Thoracic aorta (tissue), 2 donors: ENCODE data around the gene SLC5A8. TPM values are rescaled to one million over a fixed set of nuclear protein-coding genes. Genes with fewer than 3 reads are reported as not detected.

ENCODE experiments used
- ATAC-seq: fragments of 150-250 bp; one replicate; pipeline ENCODE4 v1.8.0; 2017; ENCODE audit warnings: low read depth; ENCODE audit not compliant: insufficient number of reproducible peaks, low FRiP score
- DNase-seq: peaks from one replicate; pipeline ENCODE4 v3.0.0-alpha.2; 2020; ENCODE audit warnings: low spot score
- H3K27ac ChIP-seq, 2 donors: fragments of 200-600 bp; sonication (generic); 1 replicate in 1 of 2; 2 replicates in 1 of 2; pipeline ENCODE4 v1.5.1; 2016; ENCODE audit warnings: mild to moderate bottlenecking in 2 of 2, moderate library complexity in 2 of 2
- H3K27me3 ChIP-seq: fragments of 200-600 bp; sonication (generic); replicated peaks from 2 replicates; pipeline ENCODE4 v1.6.0; 2016; ENCODE audit warnings: mild to moderate bottlenecking; ENCODE audit not compliant: insufficient read depth
- H3K36me3 ChIP-seq: fragments of 200-600 bp; sonication (generic); one replicate; pipeline ENCODE4 v1.5.1; 2016
- H3K4me1 ChIP-seq, 2 donors: fragments of 200-600 bp; sonication (generic); 1 replicate in 1 of 2; 2 replicates in 1 of 2; pipeline versions ENCODE4 v1.5.1 to v1.6.0; 2016; ENCODE audit warnings: low read depth in 2 of 2, mild to moderate bottlenecking in 1 of 2; ENCODE audit not compliant: control insufficient read depth in 1 of 2
- H3K4me3 ChIP-seq: fragments of 200-600 bp; sonication (generic); 2 replicates; pipeline ENCODE4 v1.5.1; 2016; ENCODE audit warnings: mild to moderate bottlenecking
- H3K9me3 ChIP-seq: fragments of 200-600 bp; sonication (generic); 2 replicates; pipeline ENCODE4 v1.5.1; 2016
- CTCF ChIP-seq: fragments of 200-600 bp; sonication (generic); IDR thresholded peaks from one replicate; pipeline ENCODE4 v1.5.1; 2019; ENCODE audit warnings: antibody characterized with exemption
- total RNA-seq, 2 donors: library from RNA; depleted of rRNA; stranded (reverse); fragments of >200 nt; gene quantifications; one replicate each; pipeline versions ENCODE4 v1.1.0 to v1.2.3, GENCODE V29; 2016

The SLC5A8 gene
- total RNA-seq, 2 donors from 2014 or later, result not detected

- DNase-seq (no peak), ATAC-seq (no peak)
- no peak for TF ChIP-seq CTCF
- no peaks in the 10 kb centered on the region for H3K4me1 ChIP-seq
- H3K27me3 ChIP-seq, result no peaks in the 10 kb centered on the region
- H3K4me3 ChIP-seq, result no peak overlapping the region
- no peaks in the 10 kb centered on the region for H3K36me3 ChIP-seq
- no peaks in the 10 kb centered on the region for H3K9me3 ChIP-seq
- H3K27ac ChIP-seq, result no peak overlapping the region
These were observed 19.8 kb upstream of the SLC5A8 start for GRCh38 chr12:101229841-101230241.

- H3K9me3 ChIP-seq, result no peaks in the 10 kb centered on the region
- H3K36me3 ChIP-seq, result no peaks in the 10 kb centered on the region
- no peaks in the 10 kb centered on the region for H3K27me3 ChIP-seq
- peaks cover 0 to 10% of the 10 kb centered on the region in 2 donors for H3K4me1 ChIP-seq
- no peak for DNase-seq
- H3K27ac ChIP-seq, result no peak overlapping the region
- no peak for TF ChIP-seq CTCF
- H3K4me3 ChIP-seq, result no peak overlapping the region
- no peak for ATAC-seq
These were observed 11.3 kb upstream of the SLC5A8 start for GRCh38 chr12:101221301-101221700.

- ATAC-seq (no peak), DNase-seq (no peak)
- Histone ChIP-seq H3K27ac (no peak overlapping the region), H3K27me3 (no peaks in the 10 kb centered on the region), H3K36me3 (no peaks in the 10 kb centered on the region), H3K4me3 (no peak overlapping the region), H3K4me1 (no peaks in the 10 kb centered on the region), H3K9me3 (no peaks in the 10 kb centered on the region)
- TF ChIP-seq CTCF, result no peak
These were observed 6.8 kb upstream of the SLC5A8 start for GRCh38 chr12:101216810-101217209.

GRCh38 chr12:101207086-101207780, 2.8 kb downstream of the SLC5A8 start:
- no peak for DNase-seq
- no peaks in the 10 kb centered on the region for H3K27me3 ChIP-seq
- ATAC-seq, result no peak

More at GRCh38 chr12:101207086-101207780, 2.8 kb downstream of the SLC5A8 start:
- Histone ChIP-seq H3K27ac (no peak overlapping the region), H3K36me3 (no peaks in the 10 kb centered on the region), H3K4me1 (peaks cover 0 to 8% of the 10 kb centered on the region in 2 donors), H3K4me3 (no peak overlapping the region), H3K9me3 (no peaks in the 10 kb centered on the region)
- TF ChIP-seq CTCF, result no peak
